ENCODE results near the gene DAD1. TPM values are rescaled to one million over a fixed set of nuclear protein-coding genes. Genes with fewer than 3 reads are reported as not detected.
"Not testable (repeated sequence)": the region's sequence is repeated elsewhere in the genome, so short reads cannot be mapped to it uniquely, and the experiment has no call there.

The DAD1 gene
- total RNA-seq, 2 donors from 2014 or later: 176 to 193 TPM

DNA sequence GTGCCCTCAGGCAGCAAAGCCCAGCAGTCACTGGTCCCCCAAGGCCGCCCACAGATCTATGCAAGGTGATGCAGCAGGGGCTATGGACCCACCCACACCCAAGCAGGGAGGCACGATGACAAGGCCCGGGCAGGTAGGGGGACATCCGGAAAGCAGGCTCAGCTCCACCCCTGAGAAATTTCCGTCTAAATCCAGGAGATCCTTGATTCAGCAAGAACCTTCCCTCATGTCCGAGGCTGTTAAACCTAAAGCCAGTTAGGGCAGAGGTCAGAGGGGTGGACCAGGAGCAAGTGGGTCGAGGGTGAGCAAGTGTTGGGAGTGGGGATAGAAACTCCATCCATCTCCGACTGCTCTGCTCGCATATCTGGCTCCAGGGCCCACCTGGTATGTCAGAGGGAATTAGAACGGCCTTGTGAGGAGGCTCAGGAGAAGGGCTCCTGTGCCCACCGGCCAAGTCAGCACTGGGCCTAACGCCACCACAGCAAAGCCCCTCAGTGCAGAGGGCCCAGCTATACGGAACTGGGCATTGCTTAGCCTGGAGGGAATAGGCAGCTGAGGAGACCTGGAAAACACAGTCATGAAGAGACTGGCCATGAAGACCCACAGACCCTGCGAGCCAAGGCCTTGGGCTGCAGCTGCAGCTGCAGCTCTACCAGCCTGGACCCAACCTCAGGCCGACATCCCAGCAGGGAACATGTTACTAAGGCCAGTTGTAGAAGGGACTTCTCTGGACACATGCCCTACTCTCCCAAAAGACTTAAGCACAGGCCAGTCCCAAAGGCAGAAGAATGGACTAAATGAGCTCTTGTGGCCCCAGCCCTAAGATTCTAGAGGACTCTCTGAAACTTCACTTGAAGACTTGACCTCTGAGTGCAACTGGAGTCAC is 34.3 kb downstream of the DAD1 start:
- no peaks in the 10 kb centered on the region for H3K27me3 Mint-ChIP-seq (ENCODE audit: insufficient read depth)

GRCh38 chr14:22553861-22554497 is 35.0 kb downstream of the DAD1 start:
- Mint-ChIP-seq H3K27ac (peak overlapping the region; percentile 64), H3K4me1 (peaks cover 22% of the 10 kb centered on the region)
- H3K27me3 ChIP-seq (ENCODE audit: control insufficient read depth, insufficient read depth, low read length, poor library complexity, severe bottlenecking); DNase-seq; H3K9me3 ChIP-seq (ENCODE audit: control insufficient read depth, low read length); H3K4me3 Mint-ChIP-seq; H3K9me3 Mint-ChIP-seq; H3K27me3 Mint-ChIP-seq (ENCODE audit: insufficient read depth); H3K27ac ChIP-seq (ENCODE audit: low read depth, low read length); H3K9ac ChIP-seq (ENCODE audit: extremely low read depth, low read length, poor library complexity, severe bottlenecking); H3K36me3 ChIP-seq (ENCODE audit: control insufficient read depth, insufficient read depth, low read length); H3K4me3 ChIP-seq (ENCODE audit: low read length); H3K36me3 Mint-ChIP-seq (ENCODE audit: low read depth); H3K4me1 ChIP-seq (ENCODE audit: control insufficient read depth, insufficient read depth, low read length): not testable (repeated sequence)
- 93% methylated on average over 13 of the region's 14 CpGs; no CpG with 5 or more reads in 1 of the 2 experiments for WGBS, 2 experiments (ENCODE audit: insufficient coverage in 1 of 2, insufficient read length in 1 of 2)

More for the DNA sequence above, 34.3 kb downstream of the DAD1 start:
- 91 to 96% methylated on average over 11 to 15 of the region's 15 CpGs for WGBS, 2 experiments (ENCODE audit: insufficient coverage in 1 of 2, insufficient read length in 1 of 2)
- no peak overlapping the region for H3K27ac Mint-ChIP-seq
- no peaks in the 10 kb centered on the region for H3K9me3 Mint-ChIP-seq
- Histone ChIP-seq H3K36me3 (ENCODE audit: control insufficient read depth, insufficient read depth, low read length) (no peaks in the 10 kb centered on the region), H3K9me3 (ENCODE audit: control insufficient read depth, low read length) (no peaks in the 10 kb centered on the region), H3K9ac (ENCODE audit: extremely low read depth, low read length, poor library complexity, severe bottlenecking) (no peak overlapping the region), H3K4me1 (ENCODE audit: control insufficient read depth, insufficient read depth, low read length) (no peaks in the 10 kb centered on the region), H3K4me3 (ENCODE audit: low read length) (no peak overlapping the region), H3K27me3 (ENCODE audit: control insufficient read depth, insufficient read depth, low read length, poor library complexity, severe bottlenecking) (no peaks in the 10 kb centered on the region), H3K27ac (ENCODE audit: low read depth, low read length) (no peak overlapping the region)
- H3K36me3 Mint-ChIP-seq (ENCODE audit: low read depth): no peaks in the 10 kb centered on the region
- no peak overlapping the region for H3K4me3 Mint-ChIP-seq
- no peak for TF ChIP-seq CTCF (conservative IDR thresholded peaks at IDR 0.05)
- DNase-seq: no peak
- H3K4me1 Mint-ChIP-seq: peaks cover 28% of the 10 kb centered on the region

DNA sequence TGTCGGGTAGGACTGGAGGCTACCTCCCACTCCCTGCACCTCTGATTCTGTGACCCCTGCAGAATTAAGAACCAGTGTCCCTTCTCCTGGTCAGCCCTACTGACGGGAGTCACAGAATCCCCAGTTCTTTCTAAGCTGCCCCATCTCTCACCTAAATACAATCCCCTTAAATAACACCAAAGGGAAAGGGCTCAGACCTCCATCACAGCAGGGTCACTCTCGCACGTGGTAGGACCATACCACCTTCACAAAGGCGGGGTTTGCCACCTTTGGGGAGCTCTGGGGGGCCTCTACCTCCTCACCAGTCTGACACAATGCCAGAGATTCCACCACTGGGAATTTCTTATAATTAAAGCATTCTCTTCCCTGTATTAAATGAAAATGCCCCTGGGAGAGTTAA is 35.6 kb downstream of the DAD1 start:
- WGBS, 2 experiments (ENCODE audit: insufficient coverage in 1 of 2, insufficient read length in 1 of 2): 78 to 90% methylated on average over 1 to 5 of the region's 5 CpGs
- DNase-seq: no peak
- Mint-ChIP-seq H3K27me3 (ENCODE audit: insufficient read depth) (no peaks in the 10 kb centered on the region), H3K36me3 (ENCODE audit: low read depth) (no peaks in the 10 kb centered on the region), H3K4me3 (no peak overlapping the region), H3K4me1 (peaks cover 17% of the 10 kb centered on the region), H3K27ac (peak overlapping the region; percentile 64), H3K9me3 (no peaks in the 10 kb centered on the region)
- Histone ChIP-seq H3K4me1 (ENCODE audit: control insufficient read depth, insufficient read depth, low read length) (no peaks in the 10 kb centered on the region), H3K9me3 (ENCODE audit: control insufficient read depth, low read length) (no peaks in the 10 kb centered on the region), H3K36me3 (ENCODE audit: control insufficient read depth, insufficient read depth, low read length) (no peaks in the 10 kb centered on the region), H3K27ac (ENCODE audit: low read depth, low read length) (no peak overlapping the region), H3K27me3 (ENCODE audit: control insufficient read depth, insufficient read depth, low read length, poor library complexity, severe bottlenecking) (no peaks in the 10 kb centered on the region), H3K4me3 (ENCODE audit: low read length) (no peak overlapping the region), H3K9ac (ENCODE audit: extremely low read depth, low read length, poor library complexity, severe bottlenecking) (no peak overlapping the region)
- no peak for TF ChIP-seq CTCF (conservative IDR thresholded peaks at IDR 0.05)

Measured in endodermal cell (in vitro differentiated cells).